ENCODE data around the gene RBL1.
"Not testable (repeated sequence)": the region's sequence is repeated elsewhere in the genome, so short reads cannot be mapped to it uniquely, and the experiment has no call there.

The RBL1 gene

DNA sequence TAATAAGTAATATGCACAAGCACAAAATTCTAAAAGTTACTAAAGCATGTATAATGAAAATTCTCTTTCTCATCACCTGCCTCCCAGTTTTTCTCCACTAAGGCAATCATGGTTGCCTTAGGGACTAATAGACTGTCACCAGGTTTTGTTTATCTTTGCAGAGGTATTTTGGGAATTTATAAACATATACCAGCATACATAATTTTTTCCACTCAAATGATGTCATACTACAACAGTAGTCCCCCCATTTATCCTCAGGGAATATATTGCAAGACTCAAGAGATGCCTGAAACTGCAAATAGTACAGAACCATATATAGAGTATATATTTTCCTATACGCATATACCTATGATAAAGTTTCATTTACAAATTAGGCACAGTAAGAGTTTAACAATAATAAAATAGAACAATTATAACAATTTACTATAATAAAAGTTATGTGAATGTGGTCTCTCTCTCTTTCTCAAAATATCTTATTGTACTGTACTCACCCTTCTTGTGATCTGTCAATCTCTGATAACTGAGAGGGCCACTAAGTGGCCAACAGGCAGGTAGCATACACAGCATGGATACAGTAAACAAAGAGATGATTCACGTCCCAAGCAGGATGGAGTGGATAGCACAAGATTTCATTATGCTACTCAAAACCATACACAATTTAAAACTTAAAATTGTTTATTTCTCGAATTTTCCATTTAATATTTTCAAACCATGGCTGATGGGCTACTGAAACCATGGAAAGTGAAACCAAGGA, 19.7 kb downstream of the RBL1 start:
- DNase-seq (ENCODE audit: low read depth): peak; percentile 36

DNA sequence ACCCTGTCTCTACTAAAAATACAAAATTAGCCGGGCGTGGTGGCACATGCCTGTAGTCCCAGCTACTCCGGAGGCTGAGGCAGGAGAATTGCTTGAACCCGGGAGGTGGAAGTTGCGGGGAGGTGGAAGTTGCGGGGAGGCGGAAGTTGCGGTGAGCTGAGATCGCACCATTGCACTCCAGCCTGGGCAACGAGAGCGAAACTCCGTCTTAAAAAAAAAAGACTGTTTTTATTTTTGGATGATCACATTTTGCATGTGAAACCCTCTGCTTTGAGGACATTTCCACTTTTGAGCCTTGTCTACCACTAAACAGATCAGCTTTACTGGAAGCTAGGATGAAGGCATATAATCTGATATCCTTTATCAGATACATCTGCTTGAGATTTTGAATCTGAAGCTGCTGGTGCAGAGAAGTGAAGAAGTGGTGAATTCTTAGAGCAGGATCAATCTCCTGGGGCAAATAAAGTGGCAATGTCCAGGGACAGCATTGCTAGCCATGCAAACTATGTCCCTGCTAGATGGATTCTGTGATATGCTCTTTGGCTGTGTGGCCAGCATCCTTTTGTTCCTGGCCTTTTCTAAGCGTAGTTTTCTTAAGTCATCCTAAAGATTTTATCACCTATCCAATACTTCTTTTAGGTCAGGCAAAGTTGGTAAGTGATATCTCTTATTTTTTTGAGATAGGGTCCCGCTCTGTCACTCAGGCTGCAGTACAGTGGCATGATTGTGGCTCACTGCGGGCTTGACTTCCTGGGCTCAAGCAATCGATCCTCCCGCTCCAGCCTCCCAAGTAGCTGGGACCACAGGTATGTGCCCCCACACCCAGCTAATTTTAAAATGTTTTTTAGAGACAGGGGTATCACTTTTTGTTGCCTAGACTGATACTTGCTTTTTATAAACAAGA, 23.3 kb downstream of the RBL1 start:
- DNase-seq (ENCODE audit: low read depth): no peak

DNA sequence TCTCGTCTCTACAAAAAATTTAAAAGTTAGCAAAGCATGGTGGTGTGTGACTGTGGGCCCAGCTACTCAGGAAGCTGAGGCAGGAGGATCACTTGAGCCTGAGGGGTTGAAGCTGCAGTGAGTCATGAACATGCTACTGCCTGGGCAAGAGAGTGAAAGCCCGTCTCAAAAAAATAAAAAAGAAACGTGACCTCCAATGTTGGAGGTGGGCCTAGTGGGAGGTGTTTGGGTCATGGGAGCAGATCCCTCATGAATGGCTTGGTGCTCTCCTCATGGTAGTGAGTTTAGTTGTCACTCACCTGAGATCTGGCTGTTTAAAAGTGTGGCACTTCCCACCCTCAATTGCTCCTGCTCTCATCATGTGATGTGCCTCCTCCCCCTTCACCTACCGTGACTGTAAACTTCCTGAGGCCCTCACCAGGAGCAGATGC, 24.3 kb downstream of the RBL1 start:
- DNase-seq (ENCODE audit: low read depth): peak; percentile 39

DNA sequence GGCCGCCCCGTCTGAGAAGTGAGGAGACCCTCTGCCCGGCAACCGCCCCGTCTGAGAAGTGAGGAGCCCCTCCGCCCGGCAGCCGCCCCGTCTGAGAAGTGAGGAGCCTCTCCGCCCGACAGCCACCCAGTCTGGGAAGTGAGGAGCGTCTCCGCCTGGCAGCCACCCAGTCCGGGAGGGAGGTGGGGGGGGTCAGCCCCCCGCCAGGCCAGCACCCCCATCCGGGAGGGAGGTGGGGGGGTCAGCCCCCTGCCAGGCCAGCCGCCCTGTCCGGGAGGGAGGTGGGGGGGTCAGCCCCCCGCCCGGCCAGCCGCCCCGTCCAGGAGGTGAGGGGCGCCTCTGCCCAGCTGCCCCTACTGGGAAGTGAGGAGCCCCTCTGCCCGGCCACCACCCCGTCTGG, 26.2 kb downstream of the RBL1 start:
- DNase-seq (ENCODE audit: low read depth): not testable (repeated sequence)

DNA sequence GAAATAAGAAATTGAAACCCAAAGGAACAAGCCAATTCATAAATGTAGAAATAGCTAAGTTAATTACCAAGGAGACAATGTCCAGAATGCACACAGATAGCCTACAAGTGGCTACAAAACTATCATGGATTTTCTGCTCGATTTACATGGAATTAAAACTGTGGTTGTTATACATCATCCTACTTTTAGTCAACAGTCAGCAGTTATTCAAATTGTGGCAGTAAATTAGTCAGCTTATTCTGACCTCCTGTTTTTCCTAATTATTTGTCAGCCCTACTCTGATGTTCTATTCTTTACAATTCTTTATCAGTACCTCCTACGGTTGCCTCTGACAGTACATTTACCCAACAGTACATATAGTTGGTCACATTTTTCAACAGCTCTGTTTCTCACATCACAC, 29.6 kb downstream of the RBL1 start:
- DNase-seq (ENCODE audit: low read depth): no peak

DNA sequence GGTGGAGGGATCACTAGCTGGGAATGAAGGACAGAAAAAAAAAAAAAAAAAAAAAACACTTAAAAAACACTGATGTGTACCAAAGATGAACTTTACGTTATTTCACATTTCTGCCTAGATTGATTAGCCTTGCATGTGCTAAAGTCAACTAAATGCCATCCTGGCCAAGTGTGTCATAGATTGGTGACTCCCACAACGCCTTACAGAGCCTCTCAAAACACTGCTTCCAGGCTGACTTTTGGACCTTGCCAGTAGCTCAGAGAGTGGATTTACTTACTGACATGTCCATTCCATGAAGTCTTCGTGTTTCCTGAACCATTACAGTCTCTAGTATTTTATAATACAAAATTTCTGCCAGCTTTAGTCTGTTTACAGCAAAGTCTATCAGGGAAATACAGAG, 40.5 kb downstream of the RBL1 start:
- DNase-seq (ENCODE audit: low read depth): no peak

DNA sequence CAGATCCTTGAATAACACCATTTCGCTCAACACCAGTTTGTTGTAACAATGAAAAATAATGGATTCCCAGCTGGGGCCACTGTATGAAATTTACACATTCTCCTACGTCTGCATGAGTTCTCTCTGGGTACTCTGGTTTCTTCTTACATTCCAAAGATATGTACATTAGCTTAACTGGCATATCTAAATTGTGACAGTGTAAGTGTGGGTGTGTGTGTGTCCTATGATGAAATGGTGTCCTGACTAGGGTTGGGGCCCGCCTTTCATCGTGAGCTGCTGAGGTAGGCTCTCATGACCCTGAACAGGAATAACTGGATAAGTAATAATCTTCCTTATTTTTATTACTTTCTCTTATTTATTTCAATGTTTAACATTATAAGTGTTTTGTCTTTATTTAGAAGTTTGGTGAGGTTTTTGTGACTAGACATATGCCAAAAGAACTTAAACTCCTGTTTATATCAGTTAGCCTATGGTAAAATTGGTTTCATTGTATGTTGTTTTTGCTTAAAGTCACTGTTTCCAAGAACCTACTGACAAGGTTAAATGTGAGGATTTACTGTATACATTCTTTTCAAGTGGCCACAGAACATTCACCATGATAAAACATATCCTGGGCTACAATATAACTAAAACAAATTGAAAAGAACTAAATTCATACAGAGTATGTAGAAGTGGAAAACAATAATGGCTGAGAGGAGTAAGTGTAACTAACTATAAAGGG, 42.4 kb downstream of the RBL1 start:
- DNase-seq (ENCODE audit: low read depth): no peak

DNA sequence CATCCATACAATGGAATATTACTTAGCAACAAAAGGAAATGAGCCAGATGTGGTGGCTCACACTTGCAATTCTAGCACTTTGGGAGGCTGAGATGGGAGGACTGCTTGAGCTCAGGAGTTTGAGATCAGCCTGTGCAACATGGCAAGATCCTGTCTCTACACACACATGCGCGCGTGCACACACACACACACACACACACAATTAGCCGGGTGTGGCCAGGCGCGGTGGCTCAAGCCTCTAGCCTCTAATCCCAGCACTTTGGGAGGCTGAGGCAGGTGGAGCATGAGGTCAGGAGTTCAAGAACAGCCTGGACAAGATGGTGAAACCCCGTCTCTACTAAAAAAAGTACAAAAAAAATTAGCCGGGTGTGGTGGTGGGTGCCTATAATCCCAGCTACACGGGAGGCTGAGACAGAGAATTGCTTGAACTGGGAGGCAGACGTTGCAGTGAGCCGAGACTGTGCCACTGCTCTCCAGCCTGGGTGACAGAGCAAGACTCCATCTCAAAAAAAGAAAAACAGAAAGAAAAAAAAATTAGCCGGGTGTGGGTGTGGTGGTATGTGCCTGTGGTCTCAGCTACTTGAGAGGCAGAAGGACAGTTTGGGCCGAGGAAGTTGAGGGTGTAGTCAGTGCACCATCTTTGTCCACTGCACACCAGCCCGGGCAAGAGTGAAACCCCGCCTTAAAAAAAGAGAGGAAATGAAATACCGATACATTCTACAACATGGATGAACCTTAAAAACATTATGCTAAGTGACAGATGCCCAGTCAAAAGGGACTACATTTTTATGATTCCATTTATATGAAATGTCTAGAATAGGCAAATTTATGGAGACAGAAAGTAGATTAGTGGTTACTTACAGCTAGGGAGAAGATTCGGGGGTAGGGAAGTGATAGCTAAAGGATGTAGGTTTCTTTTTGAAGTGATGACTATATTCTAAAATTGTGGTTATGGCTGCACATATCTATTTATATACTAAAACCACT, 52.5 kb downstream of the RBL1 start:
- DNase-seq (ENCODE audit: low read depth): no peak

DNA sequence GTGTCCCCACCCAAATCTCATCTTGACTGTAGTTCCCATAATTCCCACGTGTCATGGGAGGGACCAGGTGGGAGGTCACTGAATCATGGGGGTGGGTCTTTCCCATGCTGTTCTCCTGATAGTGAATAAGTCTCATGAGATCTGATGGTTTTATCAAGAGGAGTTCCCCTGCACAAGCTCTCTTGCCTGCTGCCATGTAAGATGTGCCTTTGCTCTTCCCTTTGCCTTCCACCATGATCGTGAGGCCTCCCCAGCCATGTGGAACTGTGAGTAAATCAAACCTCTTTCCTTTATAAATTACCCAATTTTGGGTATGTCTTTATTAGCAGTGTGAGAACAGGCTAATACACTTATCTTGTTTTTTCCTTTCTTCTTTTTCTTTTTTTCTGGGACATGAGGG, 56.4 kb downstream of the RBL1 start:
- DNase-seq (ENCODE audit: low read depth): not testable (repeated sequence)

DNA sequence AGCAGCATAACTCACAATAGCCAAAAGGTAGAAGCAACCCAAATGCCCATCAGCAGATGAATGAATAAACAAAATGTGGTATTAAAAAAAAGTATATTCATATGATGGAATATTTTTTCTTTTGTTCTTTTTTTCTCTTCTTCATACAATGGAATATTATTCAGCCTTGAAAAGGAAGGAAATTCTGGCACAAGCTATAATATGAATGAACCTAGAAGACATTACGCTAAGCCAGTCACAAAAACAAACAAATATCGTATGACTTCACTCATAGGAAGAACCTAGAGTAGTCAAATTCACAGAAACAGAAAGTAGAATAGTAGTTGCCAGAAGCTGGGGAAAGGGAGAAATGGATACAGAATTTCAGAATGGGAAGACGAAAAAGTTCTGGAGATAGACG, 63.7 kb downstream of the RBL1 start:
- DNase-seq (ENCODE audit: low read depth): no peak

DNA sequence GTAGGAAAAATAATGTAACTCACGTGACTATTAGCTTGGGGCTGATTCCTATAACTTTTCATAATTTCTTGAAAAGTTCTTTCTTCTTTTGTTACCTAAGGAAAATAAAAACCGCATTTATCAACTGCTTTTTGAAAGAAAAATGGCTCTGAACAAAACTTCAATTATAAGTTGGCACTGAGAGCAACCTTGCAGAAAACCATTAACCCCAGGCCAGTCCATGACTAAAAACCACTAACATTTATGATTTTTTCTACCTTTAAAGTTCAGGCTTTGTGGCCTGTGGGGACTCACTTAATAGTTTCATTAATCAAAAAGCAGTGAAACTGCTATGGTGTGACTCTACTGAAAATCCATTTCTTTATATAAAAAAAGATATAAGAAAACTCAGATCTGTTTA, 75.2 kb downstream of the RBL1 start:
- DNase-seq (ENCODE audit: low read depth): no peak

DNA sequence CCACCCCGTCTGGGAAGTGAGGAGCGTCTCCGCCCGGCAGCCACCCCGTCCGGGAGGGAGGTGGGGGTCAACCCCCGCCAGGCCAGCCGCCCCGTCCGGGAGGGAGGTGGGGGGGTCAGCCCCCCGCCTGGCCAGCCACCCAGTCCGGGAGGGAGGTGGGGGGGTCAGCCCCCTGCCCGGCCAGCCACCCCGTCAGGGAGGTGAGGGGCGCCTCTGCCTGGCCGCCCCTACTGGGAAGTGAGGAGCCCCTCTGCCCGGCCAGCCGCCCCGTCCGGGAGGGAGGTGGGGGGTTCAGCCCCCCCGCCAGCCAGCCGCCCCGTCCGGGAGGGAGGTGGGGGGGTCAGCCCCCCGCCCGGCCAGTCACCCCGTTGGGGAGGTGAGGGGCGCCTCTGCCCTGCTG, 83.2 kb downstream of the RBL1 start:
- DNase-seq (ENCODE audit: low read depth): not testable (repeated sequence)

DNA sequence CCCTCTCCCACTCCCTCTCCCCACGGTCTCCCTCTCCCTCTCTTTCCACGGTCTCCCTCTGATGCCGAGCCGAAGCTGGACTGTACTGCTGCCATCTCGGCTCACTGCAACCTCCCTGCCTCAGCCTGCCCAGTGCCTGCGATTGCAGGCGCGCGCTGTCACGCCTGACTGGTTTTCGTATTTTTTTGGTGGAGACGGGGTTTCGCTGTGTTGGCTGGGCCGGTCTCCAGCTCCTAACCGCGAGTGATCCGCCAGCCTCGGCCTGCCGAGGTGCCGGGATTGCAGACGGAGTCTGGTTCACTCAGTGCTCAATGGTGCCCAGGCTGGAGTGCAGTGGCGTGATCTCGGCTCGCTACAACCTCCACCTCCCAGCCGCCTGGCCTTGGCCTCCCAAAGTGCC, 83.9 kb downstream of the RBL1 start:
- DNase-seq (ENCODE audit: low read depth): not testable (repeated sequence)

DNA sequence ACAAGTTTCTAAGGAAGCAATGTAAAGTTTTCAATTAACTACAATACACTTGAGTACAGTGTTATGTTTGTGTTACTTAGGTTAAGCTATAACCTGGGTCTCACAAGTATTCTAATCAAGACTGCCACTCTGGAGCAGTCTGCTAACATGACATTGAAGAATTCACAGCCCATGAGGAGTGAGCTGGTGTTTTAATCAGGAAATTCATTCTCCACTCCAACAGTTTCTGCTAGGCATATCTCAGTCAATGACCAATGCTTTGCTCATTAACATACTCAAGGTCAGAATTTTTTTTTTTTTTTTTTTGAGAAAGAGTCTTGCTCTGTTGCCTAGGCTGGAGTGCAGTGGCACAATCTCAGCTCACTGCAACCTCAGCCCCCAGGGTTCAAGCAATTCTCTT, 84.7 kb downstream of the RBL1 start:
- DNase-seq (ENCODE audit: low read depth): no peak

DNA sequence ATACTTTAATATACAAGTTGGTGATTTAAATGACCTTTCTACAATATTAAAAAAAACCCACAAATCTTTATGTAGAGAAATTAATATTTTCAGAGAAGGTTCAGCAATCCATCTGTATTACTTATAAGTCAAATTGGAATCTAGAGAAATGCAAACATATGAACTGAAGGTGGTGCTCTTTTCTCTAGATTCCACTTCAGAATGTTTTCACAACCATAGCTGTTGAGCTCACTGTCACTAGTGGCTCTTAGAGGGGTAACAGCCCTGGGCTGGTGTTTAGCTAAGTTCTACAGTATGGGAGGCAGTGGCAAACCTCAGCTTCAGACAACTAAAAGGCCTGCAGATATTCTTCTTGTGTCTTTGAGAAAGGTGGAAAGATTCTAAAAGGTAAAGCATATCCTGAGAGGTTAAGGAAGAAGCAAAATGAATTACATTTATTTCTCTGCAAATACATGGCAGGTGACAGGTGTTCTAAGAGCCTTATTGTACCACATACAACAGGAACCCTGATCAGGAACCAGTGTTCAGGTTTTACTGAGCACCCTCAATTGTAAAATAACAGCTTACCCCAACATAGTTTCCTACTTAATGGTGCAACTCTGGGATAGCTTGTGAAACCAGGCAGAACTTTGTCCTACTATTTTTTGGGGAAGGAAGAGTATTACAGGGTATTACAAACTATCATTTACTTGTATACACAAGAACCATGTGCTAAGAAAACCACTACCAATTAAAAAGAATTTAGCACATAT, 87.7 kb downstream of the RBL1 start:
- peak; percentile 60 for DNase-seq (ENCODE audit: low read depth)

DNA sequence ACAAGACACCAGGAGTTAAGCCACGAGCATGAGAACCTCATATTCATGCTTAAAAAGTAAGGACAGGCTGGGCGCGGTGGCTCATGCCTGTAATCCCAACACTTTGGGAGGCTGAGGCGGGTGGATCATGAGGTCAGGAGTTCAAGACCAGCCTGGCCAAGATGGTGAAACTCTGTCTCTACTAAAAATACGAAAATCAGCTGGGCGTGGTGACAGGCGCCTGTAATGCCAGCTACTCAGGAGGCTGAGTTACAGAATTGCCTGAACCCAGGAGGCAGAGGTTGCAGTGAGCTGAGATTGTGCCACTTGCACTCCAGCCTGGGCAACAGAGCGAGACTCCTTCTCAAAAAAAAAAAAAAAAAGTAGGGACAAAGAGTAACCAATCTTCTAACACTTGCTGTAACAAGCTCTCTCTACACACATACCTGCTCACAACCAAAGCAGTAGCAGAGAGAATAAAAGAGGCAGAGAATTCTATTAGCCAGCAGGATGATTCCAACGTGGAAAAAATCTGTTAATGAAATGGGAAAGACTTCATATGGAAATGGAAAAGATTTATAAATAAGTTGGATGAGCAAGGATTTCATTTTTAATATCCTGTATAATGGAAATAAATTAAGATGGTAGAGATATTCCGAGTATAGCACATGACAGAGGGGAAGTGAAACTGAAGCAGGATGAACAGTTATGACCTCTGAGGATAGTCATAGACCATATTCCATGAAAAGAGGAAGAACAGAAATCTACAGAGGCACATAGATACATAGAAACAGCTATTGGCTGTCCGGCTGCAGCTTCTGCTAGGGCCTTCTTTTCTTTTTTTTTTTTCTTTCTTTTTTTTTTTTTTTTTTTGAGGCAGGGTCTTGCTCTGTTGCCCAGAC, 90.5 kb downstream of the RBL1 start:
- DNase-seq (ENCODE audit: low read depth): not testable (repeated sequence)

DNA sequence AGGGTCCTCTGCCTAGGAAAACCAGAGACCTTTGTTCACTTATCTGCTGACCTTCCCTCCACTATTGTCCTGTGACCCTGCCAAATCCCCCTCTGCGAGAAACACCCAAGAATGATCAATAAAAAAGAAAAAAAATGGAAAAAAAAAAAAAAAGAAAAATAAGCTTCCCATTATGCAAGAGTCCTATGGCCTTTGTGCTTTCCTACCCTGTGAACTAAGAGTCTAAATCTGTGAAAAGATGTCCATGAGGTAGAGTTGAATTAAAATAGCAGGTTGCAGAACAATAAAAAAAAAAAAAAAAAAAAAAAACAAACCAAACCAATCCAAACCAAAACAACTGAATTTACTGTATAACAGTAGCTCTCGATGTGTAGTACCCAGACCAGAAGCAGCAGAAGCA, 94.2 kb downstream of the RBL1 start:
- DNase-seq (ENCODE audit: low read depth): not testable (repeated sequence)

DNA sequence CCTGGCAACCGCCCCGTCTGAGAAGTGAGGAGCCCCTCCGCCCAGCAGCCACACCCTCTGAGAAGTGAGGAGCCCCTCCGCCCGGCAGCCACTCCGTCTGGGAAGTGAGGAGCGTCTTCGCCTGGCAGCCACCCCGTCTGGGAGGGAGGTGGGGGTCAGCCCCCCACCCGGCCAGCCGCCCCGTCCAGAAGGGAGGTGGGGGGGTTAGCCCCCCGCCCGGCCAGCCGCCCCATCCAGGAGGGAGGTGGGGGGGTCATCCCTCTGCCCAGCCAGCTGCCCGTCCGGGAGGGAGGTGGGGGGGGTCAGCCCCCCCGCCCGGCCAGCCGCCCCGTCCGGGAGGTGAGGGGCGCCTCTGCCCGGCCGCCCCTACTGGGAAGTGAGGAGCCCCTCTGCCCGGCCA, 95.6 kb downstream of the RBL1 start:
- not testable (repeated sequence) for DNase-seq (ENCODE audit: low read depth)

DNA sequence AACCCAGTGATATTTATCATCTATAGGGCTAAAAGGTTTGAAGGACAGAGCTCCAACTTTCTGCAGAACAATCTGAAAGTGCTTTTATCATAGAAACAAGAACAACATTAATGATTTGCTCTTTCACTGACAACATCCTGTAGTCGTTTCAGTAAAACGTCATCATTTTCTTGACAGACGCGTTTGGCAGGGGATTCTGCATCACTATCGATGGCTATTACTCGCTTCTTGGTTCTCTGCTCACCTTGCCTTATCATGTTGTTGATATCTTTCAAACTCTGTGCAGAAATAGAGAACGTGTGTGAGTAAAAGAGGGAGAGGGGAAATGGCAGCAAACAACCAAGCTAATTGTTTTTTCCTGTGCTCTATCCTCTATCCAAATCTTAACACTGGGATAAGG, 97.1 kb downstream of the RBL1 start:
- no peak for DNase-seq (ENCODE audit: low read depth)

DNA sequence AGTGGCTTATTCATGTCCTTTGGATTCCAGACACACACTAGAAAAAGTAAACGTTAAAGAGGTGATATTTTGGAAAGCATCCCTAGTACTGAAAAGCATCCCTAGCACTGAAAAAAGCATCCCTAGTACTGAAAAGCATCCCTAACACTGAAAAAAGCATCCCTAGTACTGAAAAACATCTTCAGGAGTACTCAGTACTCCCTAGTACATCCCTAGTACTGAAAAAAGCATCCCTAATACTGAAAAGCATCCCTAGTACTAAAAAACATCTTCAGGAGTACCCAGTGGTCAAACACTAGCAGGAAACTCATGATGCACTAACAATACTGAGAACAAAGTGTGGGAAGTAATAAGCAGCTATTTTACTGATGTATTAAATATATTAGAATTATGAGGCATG, 98.7 kb downstream of the RBL1 start:
- no peak for DNase-seq (ENCODE audit: low read depth)
